Thymus (tissue), 11 donors: ENCODE data around the gene CWF19L1. TPM values are rescaled to one million over a fixed set of nuclear protein-coding genes. Genes with fewer than 3 reads are reported as not detected.

Source experiments
- DNase-seq, 9 donors: peaks; one replicate each; pipeline ENCODE4 v3.0.0-alpha.2; 2013; ENCODE audit warnings: low spot score in 9 of 9, low read depth in 6 of 9, missing footprints in 1 of 9
- H3K27ac ChIP-seq, 2 donors: one replicate each; pipeline ENCODE4 v1.5.1; 2013; ENCODE audit warnings: control low read depth in 1 of 2, low read depth in 1 of 2, low read length in 1 of 2, mild to moderate bottlenecking in 1 of 2, moderate library complexity in 1 of 2
- H3K27me3 ChIP-seq, 2 donors: one replicate each; pipeline ENCODE4 v1.5.1; 2013; ENCODE audit warnings: low read length in 1 of 2; ENCODE audit not compliant: control insufficient read depth in 2 of 2, insufficient read depth in 1 of 2
- H3K36me3 ChIP-seq, 2 donors: one replicate each; pipeline ENCODE4 v1.5.1; 2013; ENCODE audit warnings: low read length in 1 of 2, mild to moderate bottlenecking in 1 of 2, moderate library complexity in 1 of 2; ENCODE audit not compliant: control insufficient read depth in 2 of 2, insufficient read depth in 2 of 2
- H3K4me1 ChIP-seq, 2 donors: one replicate each; pipeline ENCODE4 v1.5.1; 2013; ENCODE audit warnings: low read length in 2 of 2; ENCODE audit not compliant: control insufficient read depth in 2 of 2, insufficient read depth in 2 of 2
- H3K4me3 ChIP-seq, 2 donors: one replicate each; pipeline ENCODE4 v1.5.1; 2013; ENCODE audit warnings: low read length in 2 of 2, control low read depth in 1 of 2, mild to moderate bottlenecking in 1 of 2
- H3K9me3 ChIP-seq, 2 donors: one replicate each; pipeline ENCODE4 v1.5.1; 2013; ENCODE audit warnings: low read length in 1 of 2, mild to moderate bottlenecking in 1 of 2; ENCODE audit not compliant: control insufficient read depth in 2 of 2, insufficient read depth in 1 of 2
- WGBS: extraction: QIAGEN DNeasy Blood & Tissue Kit; methylation state at CpG from one replicate; pipeline ENCODE4 v1.1.7; 2013; 5-methylcytosine and 5-hydroxymethylcytosine counted together
- polyA plus RNA-seq: library from polyadenylated mRNA; stranded (reverse); fragments of 200-250 nt; gene quantifications from one replicate; pipeline ENCODE4 v1.2.3, GENCODE V29; 2013
- total RNA-seq: library from RNA; stranded (reverse); fragments of 120-200 nt; gene quantifications from one replicate; pipeline ENCODE4 v1.2.4, GENCODE V29; 2013
- donor health status: healthy.

CWF19L1 gene
- total and polyA plus RNA-seq, 2 donors = 44.1 to 47.5 TPM

DNA sequence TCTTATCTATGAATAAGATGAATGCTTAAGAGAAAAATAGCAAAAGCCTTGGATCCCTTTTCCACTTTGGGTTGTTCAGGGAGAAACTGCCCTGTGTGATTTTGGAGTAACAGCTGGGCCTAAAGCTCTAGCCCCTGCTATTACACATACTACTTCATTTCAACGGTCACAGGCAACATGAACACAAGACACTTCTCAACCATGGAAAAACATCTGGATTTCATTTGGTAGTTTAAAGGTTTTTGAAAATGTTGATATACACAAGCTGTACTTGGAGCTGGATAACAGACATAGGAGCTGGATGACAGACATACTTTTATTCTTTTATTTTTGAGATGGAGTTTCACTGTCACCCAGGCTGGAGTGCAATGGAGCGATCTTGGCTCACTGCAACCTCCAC lies 35.3 kb downstream of the CWF19L1 start:
- H3K36me3 ChIP-seq = peaks cover 44 to 49% of the 10 kb centered on the region in 2 donors

DNA sequence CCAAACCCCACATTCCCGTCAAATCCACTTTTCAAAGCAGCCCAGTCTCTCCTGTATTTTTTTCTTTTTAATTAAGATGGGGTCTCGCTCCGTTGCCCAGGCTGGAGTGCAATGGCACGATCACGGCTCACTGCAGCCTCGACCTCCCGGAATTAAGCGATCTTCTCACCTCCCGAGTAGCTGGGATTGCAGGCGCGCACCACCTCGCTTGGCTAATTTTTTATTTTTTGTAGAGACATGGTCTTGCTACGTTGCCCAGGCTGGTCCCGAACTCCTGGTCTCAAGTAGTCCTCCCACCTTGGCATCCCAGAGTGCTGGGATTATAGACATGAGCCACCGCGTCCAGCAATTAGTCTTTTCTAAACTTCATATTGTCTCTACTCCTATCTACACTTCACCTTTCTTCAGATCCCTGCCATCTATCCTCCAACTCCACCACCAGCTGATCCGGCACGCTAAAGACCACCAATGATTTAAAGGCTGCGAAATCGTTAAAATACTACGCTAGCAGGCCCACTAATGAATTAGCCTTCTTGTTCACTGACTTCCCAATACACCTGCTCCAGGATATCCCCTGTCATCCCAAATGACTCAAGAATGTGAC lies 37.5 kb downstream of the CWF19L1 start:
- H3K9me3 ChIP-seq = peaks cover 0 to 2% of the 10 kb centered on the region in 2 donors
- peak overlapping the region; percentile 83 to 97 for H3K4me3 ChIP-seq
- H3K36me3 ChIP-seq = peaks cover 31 to 34% of the 10 kb centered on the region in 2 donors
- no peak for DNase-seq
- H3K4me1 ChIP-seq = peaks cover 6 to 10% of the 10 kb centered on the region in 2 donors
- H3K27me3 ChIP-seq = no peaks in the 10 kb centered on the region
- 73% methylated on average over 21 of the region's 21 CpGs for WGBS
- H3K27ac ChIP-seq = peak overlapping the region; percentile 22 to 34

More for the DNA sequence above, 35.3 kb downstream of the CWF19L1 start:
- no peaks in the 10 kb centered on the region for H3K27me3 ChIP-seq
- H3K9me3 ChIP-seq = peaks cover 0 to 2% of the 10 kb centered on the region in 2 donors
- WGBS = 93% methylated on average over 2 of the region's 2 CpGs
- H3K27ac ChIP-seq = no peak overlapping the region
- no peak overlapping the region for H3K4me3 ChIP-seq
- peaks cover 6 to 10% of the 10 kb centered on the region in 2 donors for H3K4me1 ChIP-seq
- no peak for DNase-seq

DNA sequence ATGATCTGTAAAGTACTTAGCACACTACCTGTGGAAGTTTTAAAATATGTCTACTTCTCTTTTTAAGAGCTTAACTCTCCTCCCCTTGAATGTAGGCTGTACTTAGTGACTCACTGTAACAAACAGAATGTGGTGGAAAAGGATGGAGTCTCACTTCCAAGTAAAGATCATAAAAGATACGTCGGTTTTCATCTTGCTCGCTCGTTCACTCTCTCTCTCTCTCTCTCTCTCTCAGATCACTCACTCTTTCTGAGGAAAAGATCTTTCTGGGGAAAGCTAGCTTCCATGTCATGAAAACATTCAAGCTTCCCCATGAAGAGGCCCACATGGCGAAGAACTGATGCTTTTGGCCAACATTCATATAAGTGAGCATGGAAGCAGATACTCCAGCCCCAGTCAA lies 43.6 kb downstream of the CWF19L1 start:
- Histone ChIP-seq H3K27me3 (no peaks in the 10 kb centered on the region), H3K4me3 (no peak overlapping the region), H3K27ac (no peak overlapping the region), H3K36me3 (peaks cover 10 to 39% of the 10 kb centered on the region in 2 donors), H3K9me3 (peaks cover 0 to under 1% of the 10 kb centered on the region in 2 donors), H3K4me1 (peaks cover 4 to 6% of the 10 kb centered on the region in 2 donors)
- 79% methylated on average over 5 of the region's 5 CpGs for WGBS
- no peak for DNase-seq

DNA sequence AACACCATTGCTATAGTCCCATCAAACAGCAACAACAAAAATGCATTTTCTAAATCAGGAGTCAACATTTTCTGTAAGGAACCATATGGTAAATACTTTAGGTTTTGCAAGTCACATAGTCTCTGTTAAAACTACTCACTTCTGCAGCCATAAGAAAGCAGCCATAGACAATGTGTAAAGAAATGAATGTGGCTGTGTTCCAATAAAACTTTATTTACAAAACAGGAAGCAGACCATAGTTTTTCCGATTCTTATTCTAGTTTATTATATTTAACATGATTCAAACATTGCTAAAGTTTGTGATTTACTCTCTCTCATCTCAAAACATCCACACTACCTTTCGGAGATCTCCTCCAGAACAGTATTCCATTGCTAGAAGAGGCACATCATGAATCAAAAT lies 44.9 kb downstream of the CWF19L1 start:
- no peak overlapping the region for H3K4me3 ChIP-seq
- no peaks in the 10 kb centered on the region for H3K27me3 ChIP-seq
- WGBS = 97% methylated on average over 2 of the region's 2 CpGs
- peaks cover 12 to 52% of the 10 kb centered on the region in 2 donors for H3K36me3 ChIP-seq
- no peak for DNase-seq
- no peaks in the 10 kb centered on the region for H3K4me1 ChIP-seq
- H3K27ac ChIP-seq = no peak overlapping the region
- no peaks in the 10 kb centered on the region for H3K9me3 ChIP-seq

DNA sequence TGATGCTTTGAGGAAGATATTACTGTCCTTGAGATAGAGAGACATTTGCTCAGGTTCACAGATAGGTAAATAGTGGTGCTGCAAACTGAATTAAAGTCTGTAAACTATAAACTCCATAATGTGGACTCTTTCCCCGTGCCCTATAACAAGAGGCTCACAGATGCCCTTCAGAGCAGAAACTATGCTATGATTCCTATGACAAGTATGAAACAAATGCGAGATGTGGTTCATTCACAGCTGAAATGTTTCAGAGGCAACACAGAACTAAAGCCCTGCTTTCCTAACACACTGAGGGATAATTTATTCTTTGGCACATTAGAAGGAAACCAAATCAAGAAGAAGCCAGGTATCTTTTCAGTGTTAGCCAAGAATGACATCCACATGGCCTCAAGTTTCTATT lies 51.4 kb downstream of the CWF19L1 start:
- H3K36me3 ChIP-seq = peaks cover 8 to 68% of the 10 kb centered on the region in 2 donors
- WGBS = 97% methylated on average over 2 of the region's 2 CpGs
- DNase-seq = no peak

GRCh38 chr10:100209303-100209702 lies 58.1 kb downstream of the CWF19L1 start:
- 98% methylated on average over 7 of the region's 7 CpGs for WGBS
- DNase-seq = no peak
- H3K9me3 ChIP-seq = no peaks in the 10 kb centered on the region
- H3K27me3 ChIP-seq = no peaks in the 10 kb centered on the region
- no peaks in the 10 kb centered on the region for H3K4me1 ChIP-seq
- H3K27ac ChIP-seq = no peak overlapping the region
- H3K4me3 ChIP-seq = no peak overlapping the region
- peaks cover 15 to 53% of the 10 kb centered on the region in 2 donors for H3K36me3 ChIP-seq

More for the DNA sequence above, 51.4 kb downstream of the CWF19L1 start:
- no peaks in the 10 kb centered on the region for H3K4me1 ChIP-seq
- H3K27ac ChIP-seq = no peak overlapping the region
- H3K27me3 ChIP-seq = no peaks in the 10 kb centered on the region
- H3K4me3 ChIP-seq = no peak overlapping the region
- H3K9me3 ChIP-seq = no peaks in the 10 kb centered on the region

GRCh38 chr10:100208276-100208675 lies 59.2 kb downstream of the CWF19L1 start:
- Histone ChIP-seq H3K36me3 (peaks cover 22 to 58% of the 10 kb centered on the region in 2 donors), H3K27ac (no peak overlapping the region), H3K27me3 (no peaks in the 10 kb centered on the region), H3K9me3 (no peaks in the 10 kb centered on the region), H3K4me3 (no peak overlapping the region), H3K4me1 (no peaks in the 10 kb centered on the region)
- whole genome bisulfite sequencing = 98% methylated on average over 9 of the region's 9 CpGs
- DNase-seq = no peak

GRCh38 chr10:100204370-100204769 lies 63.1 kb downstream of the CWF19L1 start:
- Histone ChIP-seq H3K9me3 (no peaks in the 10 kb centered on the region), H3K36me3 (peaks cover 38 to 62% of the 10 kb centered on the region in 2 donors), H3K4me1 (no peaks in the 10 kb centered on the region), H3K27ac (no peak overlapping the region), H3K4me3 (no peak overlapping the region), H3K27me3 (no peaks in the 10 kb centered on the region)
- 54% methylated on average over 2 of the region's 2 CpGs for WGBS
- peak in 2 of 9 donors; percentile 12 to 41 for DNase-seq

DNA sequence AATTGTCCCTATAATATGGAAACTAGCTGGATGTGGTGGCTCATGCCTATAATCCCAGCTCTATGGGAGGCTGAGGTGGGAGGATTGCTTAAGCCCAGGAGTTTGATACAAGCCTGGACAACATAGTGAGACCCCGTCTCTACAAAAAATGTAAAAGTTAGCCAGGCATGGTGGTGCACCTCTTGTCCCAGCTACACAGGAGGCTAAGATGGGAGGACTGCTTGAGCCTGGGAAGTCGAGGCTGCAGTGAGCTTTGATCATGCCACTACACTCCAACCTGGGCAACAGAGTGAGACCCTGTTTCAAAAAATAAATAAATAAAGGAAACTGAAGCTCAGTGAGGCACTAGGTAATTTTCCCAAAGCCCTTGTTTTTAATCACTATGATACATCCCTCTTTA lies 65.9 kb downstream of the CWF19L1 start:
- DNase-seq = no peak
- H3K4me3 ChIP-seq = no peak overlapping the region
- no peaks in the 10 kb centered on the region for H3K9me3 ChIP-seq
- H3K36me3 ChIP-seq = peaks cover 33 to 54% of the 10 kb centered on the region in 2 donors
- no peaks in the 10 kb centered on the region for H3K27me3 ChIP-seq
- H3K4me1 ChIP-seq = no peaks in the 10 kb centered on the region
- H3K27ac ChIP-seq = no peak overlapping the region
- 97% methylated on average over 2 of the region's 2 CpGs for WGBS
